Neutrophil (primary cell): ENCODE measurements around the gene HAUS5.
"Not testable (repeated sequence)": the region's sequence is repeated elsewhere in the genome, so short reads cannot be mapped to it uniquely, and the experiment has no call there.

Experiments used
- H3K27ac ChIP-seq: fragments of 200-600 bp; sonication (generic); 2 replicates; pipeline ENCODE4 v1.5.1; 2016; ENCODE audit warnings: mild to moderate bottlenecking, moderate library complexity
- H3K27me3 ChIP-seq: fragments of 200-600 bp; sonication (generic); 2 replicates; pipeline ENCODE4 v1.6.0; 2016; ENCODE audit warnings: mild to moderate bottlenecking
- H3K36me3 ChIP-seq: fragments of 200-600 bp; sonication (generic); 2 replicates; pipeline ENCODE4 v1.5.1; 2017
- H3K4me1 ChIP-seq, 2 experiments: fragments of 200-600 bp in 1 of 2; sonication (generic) in 1 of 2; 1 replicate in 1 of 2; 2 replicates in 1 of 2; pipeline versions ENCODE4 v1.5.1 to v1.6.1; 2013 to 2016; ENCODE audit warnings: low read depth in 1 of 2, low read length in 1 of 2, mild to moderate bottlenecking in 1 of 2, moderate library complexity in 1 of 2; ENCODE audit not compliant: control insufficient read depth in 1 of 2, insufficient read depth in 1 of 2
- H3K4me3 ChIP-seq, 2 experiments: fragments of 200-600 bp in 1 of 2; sonication (generic) in 1 of 2; 1 replicate in 1 of 2; 2 replicates in 1 of 2; pipeline ENCODE4 v1.5.1; 2013 to 2016; ENCODE audit warnings: low read depth in 1 of 2, low read length in 1 of 2, mild to moderate bottlenecking in 1 of 2, moderate library complexity in 1 of 2
- H3K9me3 ChIP-seq: fragments of 200-600 bp; sonication (generic); 2 replicates; pipeline ENCODE4 v1.5.1; 2016
- CTCF ChIP-seq: fragments of 200-600 bp; sonication (generic); IDR thresholded peaks from 2 replicates; pipeline ENCODE4 v1.5.1; 2016; ENCODE audit warnings: antibody characterized with exemption

HAUS5 gene

GRCh38 chr19:35596366-35596999 is 16.1 kb upstream of the HAUS5 start:
- Histone ChIP-seq H3K4me3 (no peak overlapping the region), H3K27me3 (peaks cover 18% of the 10 kb centered on the region), H3K4me1 (no peaks in the 10 kb centered on the region), H3K36me3 (no peaks in the 10 kb centered on the region), H3K9me3 (no peaks in the 10 kb centered on the region), H3K27ac (no peak overlapping the region)
- no peak for TF ChIP-seq CTCF

- Histone ChIP-seq H3K36me3 (no peaks in the 10 kb centered on the region), H3K4me3 (no peak overlapping the region), H3K27ac (no peak overlapping the region), H3K9me3 (no peaks in the 10 kb centered on the region), H3K27me3 (peaks cover 16% of the 10 kb centered on the region), H3K4me1 (peaks cover 0 to 4% of the 10 kb centered on the region in 2 experiments)
- TF ChIP-seq CTCF, result no peak
Observed at GRCh38 chr19:35601971-35602370, 10.6 kb upstream of the HAUS5 start.

- not testable (repeated sequence) for H3K36me3 ChIP-seq, H3K9me3 ChIP-seq, H3K27ac ChIP-seq, H3K4me1 ChIP-seq, H3K4me3 ChIP-seq, H3K27me3 ChIP-seq
Observed at GRCh38 chr19:35604436-35604835, 8.1 kb upstream of the HAUS5 start.

- H3K4me1 ChIP-seq, result peaks cover 16 to 18% of the 10 kb centered on the region in 2 experiments
- not testable (repeated sequence) for H3K9me3 ChIP-seq, H3K4me3 ChIP-seq, H3K36me3 ChIP-seq, H3K27ac ChIP-seq, H3K27me3 ChIP-seq
Observed at GRCh38 chr19:35607170-35607569, 5.4 kb upstream of the HAUS5 start.

- H3K27ac ChIP-seq, result no peak overlapping the region
- TF ChIP-seq CTCF, result no peak
- H3K9me3 ChIP-seq, result no peaks in the 10 kb centered on the region
- no peaks in the 10 kb centered on the region for H3K27me3 ChIP-seq
- H3K4me3 ChIP-seq, result no peak overlapping the region
- no peaks in the 10 kb centered on the region for H3K36me3 ChIP-seq
- H3K4me1 ChIP-seq, result peaks cover 20 to 23% of the 10 kb centered on the region in 2 experiments
Observed at GRCh38 chr19:35607661-35608060, 4.9 kb upstream of the HAUS5 start.

DNA sequence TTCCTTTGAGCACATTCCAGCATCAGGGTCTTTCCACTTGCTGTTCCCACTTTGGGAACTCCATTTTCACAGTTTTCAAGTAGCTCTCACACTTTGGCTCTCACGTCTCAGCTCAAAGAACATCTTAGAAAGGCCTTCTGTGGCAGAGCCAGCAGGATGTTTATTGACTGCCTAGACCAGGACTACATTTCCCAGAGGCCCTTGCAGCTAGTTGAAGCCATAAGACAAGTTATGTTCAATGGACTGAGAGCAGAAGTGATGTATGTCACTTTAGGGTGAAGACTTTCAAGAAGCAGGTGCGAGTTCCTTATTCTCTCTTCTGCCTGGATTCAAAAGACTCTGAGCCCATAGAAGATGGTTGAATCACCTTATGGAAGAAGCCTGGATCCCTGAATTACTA is 4.3 kb upstream of the HAUS5 start:
- Histone ChIP-seq H3K36me3 (no peaks in the 10 kb centered on the region), H3K9me3 (no peaks in the 10 kb centered on the region), H3K4me3 (no peak overlapping the region), H3K27ac (no peak overlapping the region), H3K4me1 (peaks cover 26 to 28% of the 10 kb centered on the region in 2 experiments), H3K27me3 (no peaks in the 10 kb centered on the region)
- TF ChIP-seq CTCF, result no peak
